Suprapubic skin (tissue), 3 donors: ENCODE results near the gene NNMT.

Experiments
- EP300 ChIP-seq: sonication (generic); formaldehyde crosslinking; IDR thresholded peaks from one replicate; pipeline ENCODE4 v1.6.1; 2017; ENCODE audit warnings: antibody characterized with exemption
- TF ChIP-seq, protein P1 (sequence below), 2 donors: fragments of 200-600 bp in 1 of 2; fragments of 450-650 bp in 1 of 2; sonication (generic) in 1 of 2; IDR thresholded peaks; one replicate each; pipeline ENCODE4 v1.5.1; 2016 to 2019; ENCODE audit warnings: antibody characterized with exemption in 2 of 2, mild to moderate bottlenecking in 1 of 2, moderate library complexity in 1 of 2

DNA sequence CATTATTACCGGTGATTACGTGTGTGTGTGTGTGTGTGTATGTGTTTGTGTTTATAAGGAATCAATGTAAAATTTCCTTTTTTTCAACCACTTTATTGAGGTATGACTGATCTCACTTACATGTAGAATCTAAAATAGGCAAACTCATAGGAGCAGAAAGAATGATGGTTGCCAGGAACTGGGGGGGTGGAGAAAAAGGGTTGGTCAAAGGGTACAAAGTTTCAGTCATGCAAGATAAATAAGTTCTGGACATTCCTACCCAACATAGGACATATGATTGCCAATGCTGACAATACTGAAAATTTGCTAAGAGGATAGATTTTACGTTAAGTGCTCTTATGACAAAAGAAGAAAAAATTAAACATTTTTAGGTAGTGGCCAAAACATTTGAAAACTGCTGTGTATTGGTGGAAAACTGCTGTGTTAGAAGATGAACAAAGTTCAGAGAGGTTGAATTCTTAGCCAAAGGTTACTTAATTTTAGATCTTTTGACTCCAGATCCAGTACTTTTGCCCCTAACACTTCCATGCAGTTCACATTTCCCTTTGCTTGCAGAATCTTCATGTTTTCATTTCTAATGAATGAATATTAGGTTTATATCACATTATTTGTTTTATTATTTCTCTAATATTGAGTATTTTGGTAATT lies 49.5 kb downstream of the NNMT start:
- TF ChIP-seq, protein P1, sequence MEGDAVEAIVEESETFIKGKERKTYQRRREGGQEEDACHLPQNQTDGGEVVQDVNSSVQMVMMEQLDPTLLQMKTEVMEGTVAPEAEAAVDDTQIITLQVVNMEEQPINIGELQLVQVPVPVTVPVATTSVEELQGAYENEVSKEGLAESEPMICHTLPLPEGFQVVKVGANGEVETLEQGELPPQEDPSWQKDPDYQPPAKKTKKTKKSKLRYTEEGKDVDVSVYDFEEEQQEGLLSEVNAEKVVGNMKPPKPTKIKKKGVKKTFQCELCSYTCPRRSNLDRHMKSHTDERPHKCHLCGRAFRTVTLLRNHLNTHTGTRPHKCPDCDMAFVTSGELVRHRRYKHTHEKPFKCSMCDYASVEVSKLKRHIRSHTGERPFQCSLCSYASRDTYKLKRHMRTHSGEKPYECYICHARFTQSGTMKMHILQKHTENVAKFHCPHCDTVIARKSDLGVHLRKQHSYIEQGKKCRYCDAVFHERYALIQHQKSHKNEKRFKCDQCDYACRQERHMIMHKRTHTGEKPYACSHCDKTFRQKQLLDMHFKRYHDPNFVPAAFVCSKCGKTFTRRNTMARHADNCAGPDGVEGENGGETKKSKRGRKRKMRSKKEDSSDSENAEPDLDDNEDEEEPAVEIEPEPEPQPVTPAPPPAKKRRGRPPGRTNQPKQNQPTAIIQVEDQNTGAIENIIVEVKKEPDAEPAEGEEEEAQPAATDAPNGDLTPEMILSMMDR (IDR thresholded peaks at IDR 0.05): no peak
- TF ChIP-seq EP300: no peak
